Tibial nerve (tissue), 4 donors: ENCODE measurements around the gene STRBP.

Source experiments
- EP300 ChIP-seq, 2 donors: sonication (generic); formaldehyde crosslinking; IDR thresholded peaks; one replicate each; pipeline ENCODE4 v1.6.1; 2017; ENCODE audit warnings: antibody characterized with exemption in 2 of 2, mild to moderate bottlenecking in 1 of 2
- POLR2A ChIP-seq, 2 donors: fragments of 450-650 bp; IDR thresholded peaks; one replicate each; pipeline ENCODE4 v1.6.1; 2017; ENCODE audit warnings: antibody characterized with exemption in 2 of 2, mild to moderate bottlenecking in 2 of 2, moderate library complexity in 2 of 2
- TF ChIP-seq, protein P1 (sequence below), 5 experiments: fragments of 200-600 bp in 3 of 5; fragments of 450-650 bp in 2 of 5; sonication (generic) in 3 of 5; IDR thresholded peaks; one replicate each; pipeline ENCODE4 v1.5.1; 2016 to 2019; ENCODE audit warnings: antibody characterized with exemption in 5 of 5, mild to moderate bottlenecking in 3 of 5, moderate library complexity in 2 of 5

- TF ChIP-seq, protein P1, sequence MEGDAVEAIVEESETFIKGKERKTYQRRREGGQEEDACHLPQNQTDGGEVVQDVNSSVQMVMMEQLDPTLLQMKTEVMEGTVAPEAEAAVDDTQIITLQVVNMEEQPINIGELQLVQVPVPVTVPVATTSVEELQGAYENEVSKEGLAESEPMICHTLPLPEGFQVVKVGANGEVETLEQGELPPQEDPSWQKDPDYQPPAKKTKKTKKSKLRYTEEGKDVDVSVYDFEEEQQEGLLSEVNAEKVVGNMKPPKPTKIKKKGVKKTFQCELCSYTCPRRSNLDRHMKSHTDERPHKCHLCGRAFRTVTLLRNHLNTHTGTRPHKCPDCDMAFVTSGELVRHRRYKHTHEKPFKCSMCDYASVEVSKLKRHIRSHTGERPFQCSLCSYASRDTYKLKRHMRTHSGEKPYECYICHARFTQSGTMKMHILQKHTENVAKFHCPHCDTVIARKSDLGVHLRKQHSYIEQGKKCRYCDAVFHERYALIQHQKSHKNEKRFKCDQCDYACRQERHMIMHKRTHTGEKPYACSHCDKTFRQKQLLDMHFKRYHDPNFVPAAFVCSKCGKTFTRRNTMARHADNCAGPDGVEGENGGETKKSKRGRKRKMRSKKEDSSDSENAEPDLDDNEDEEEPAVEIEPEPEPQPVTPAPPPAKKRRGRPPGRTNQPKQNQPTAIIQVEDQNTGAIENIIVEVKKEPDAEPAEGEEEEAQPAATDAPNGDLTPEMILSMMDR (IDR thresholded peaks at IDR 0.05): no peak
- TF ChIP-seq POLR2A (IDR thresholded peaks at IDR 0.05) (no peak), EP300 (IDR thresholded peaks at IDR 0.05) (no peak)
Observed at GRCh38 chr9:123305879-123306278, 37.5 kb upstream of the STRBP start.
